ENCODE measurements around the gene LYRM2.

LYRM2 gene

GRCh38 chr6:89660981-89661380 lies 22.4 kb upstream of the LYRM2 start:
- H3K9me3 ChIP-seq (ENCODE audit: insufficient read depth, low read length), result no peaks in the 10 kb centered on the region
- H3K4me2 ChIP-seq (ENCODE audit: low read depth, low read length, poor library complexity, severe bottlenecking), result no peak overlapping the region
- no peaks in the 10 kb centered on the region for H3K79me2 ChIP-seq (ENCODE audit: insufficient read depth, low read length)
- no peak overlapping the region for H3K9ac ChIP-seq (ENCODE audit: low read length)
- no peaks in the 10 kb centered on the region for H3F3A ChIP-seq (ENCODE audit: insufficient read depth)
- TF ChIP-seq EZH2phosphoT487 (conservative IDR thresholded peaks at IDR 0.05; ENCODE audit: low read length), result no peak
- TF ChIP-seq, protein P1, sequence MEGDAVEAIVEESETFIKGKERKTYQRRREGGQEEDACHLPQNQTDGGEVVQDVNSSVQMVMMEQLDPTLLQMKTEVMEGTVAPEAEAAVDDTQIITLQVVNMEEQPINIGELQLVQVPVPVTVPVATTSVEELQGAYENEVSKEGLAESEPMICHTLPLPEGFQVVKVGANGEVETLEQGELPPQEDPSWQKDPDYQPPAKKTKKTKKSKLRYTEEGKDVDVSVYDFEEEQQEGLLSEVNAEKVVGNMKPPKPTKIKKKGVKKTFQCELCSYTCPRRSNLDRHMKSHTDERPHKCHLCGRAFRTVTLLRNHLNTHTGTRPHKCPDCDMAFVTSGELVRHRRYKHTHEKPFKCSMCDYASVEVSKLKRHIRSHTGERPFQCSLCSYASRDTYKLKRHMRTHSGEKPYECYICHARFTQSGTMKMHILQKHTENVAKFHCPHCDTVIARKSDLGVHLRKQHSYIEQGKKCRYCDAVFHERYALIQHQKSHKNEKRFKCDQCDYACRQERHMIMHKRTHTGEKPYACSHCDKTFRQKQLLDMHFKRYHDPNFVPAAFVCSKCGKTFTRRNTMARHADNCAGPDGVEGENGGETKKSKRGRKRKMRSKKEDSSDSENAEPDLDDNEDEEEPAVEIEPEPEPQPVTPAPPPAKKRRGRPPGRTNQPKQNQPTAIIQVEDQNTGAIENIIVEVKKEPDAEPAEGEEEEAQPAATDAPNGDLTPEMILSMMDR (IDR thresholded peaks at IDR 0.05; ENCODE audit: insufficient read depth, low read length, poor library complexity, severe bottlenecking), result no peak
- H3K4me3 ChIP-seq (ENCODE audit: insufficient read depth, low read length, poor library complexity, severe bottlenecking), result no peak overlapping the region
- no peaks in the 10 kb centered on the region for H3K27me3 ChIP-seq (ENCODE audit: low read length)
- H2AFZ ChIP-seq (ENCODE audit: low read depth, low read length, severe bottlenecking), result no peak overlapping the region
- no peaks in the 10 kb centered on the region for H3K9me2 ChIP-seq (replicated peaks; ENCODE audit: insufficient read depth, low read length)
- no peak overlapping the region for H3K27ac ChIP-seq (ENCODE audit: low read depth, low read length)
- no peaks in the 10 kb centered on the region for H4K20me1 ChIP-seq (ENCODE audit: low read depth, low read length)
- H3K36me3 ChIP-seq (ENCODE audit: low read length), result peaks cover 17% of the 10 kb centered on the region; the same call in 1 of the 2 replicates

DNA sequence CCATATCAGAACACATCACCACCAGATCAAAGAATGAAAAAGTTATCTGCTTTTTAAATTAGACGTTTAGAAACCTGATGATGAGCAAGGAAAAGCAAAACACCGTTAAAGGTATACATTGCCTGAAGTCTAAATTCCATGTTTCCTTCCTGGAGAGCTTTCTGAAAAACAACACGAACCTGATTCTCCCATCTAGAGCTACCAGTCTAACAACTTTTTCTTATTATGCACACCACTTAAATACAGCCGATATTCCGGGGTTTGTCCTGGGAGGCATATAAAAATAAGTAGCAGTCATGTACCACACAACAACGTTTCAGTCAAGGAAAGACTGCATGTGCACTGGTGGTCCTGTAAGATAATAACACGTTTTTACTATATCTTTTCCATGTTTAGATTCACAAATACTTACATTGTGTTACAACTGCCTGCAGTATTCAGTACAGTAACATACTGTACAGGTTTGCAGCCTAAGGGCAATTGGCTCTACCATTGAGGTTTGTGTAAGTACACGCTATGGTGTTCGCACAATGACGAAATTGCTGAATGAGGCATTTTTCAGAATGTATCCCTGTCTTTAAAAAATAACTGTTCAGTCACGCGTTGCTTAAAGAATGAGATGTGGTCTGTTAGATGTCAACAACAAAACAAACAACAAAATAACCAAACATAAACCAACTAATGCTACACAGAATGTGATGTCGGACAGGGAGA lies 19.1 kb upstream of the LYRM2 start:
- Histone ChIP-seq H3K9me2 (replicated peaks; ENCODE audit: insufficient read depth, low read length) (no peaks in the 10 kb centered on the region), H3K36me3 (ENCODE audit: low read length) (peaks cover 26% of the 10 kb centered on the region; the same call in 1 of the 2 replicates)

GRCh38 chr6:89655122-89655521 lies 16.6 kb upstream of the LYRM2 start:
- no peak for TF ChIP-seq EZH2phosphoT487 (conservative IDR thresholded peaks at IDR 0.05; ENCODE audit: low read length)
- TF ChIP-seq, protein P1 (IDR thresholded peaks at IDR 0.05; ENCODE audit: insufficient read depth, low read length, poor library complexity, severe bottlenecking), result no peak

More for the DNA sequence above, 19.1 kb upstream of the LYRM2 start:
- H3K9me3 ChIP-seq (ENCODE audit: insufficient read depth, low read length), result no peaks in the 10 kb centered on the region
- H4K20me1 ChIP-seq (ENCODE audit: low read depth, low read length), result no peaks in the 10 kb centered on the region
- H3K27ac ChIP-seq (ENCODE audit: low read depth, low read length), result no peak overlapping the region
- H3K79me2 ChIP-seq (ENCODE audit: insufficient read depth, low read length), result no peaks in the 10 kb centered on the region
- H3K4me2 ChIP-seq (ENCODE audit: low read depth, low read length, poor library complexity, severe bottlenecking), result no peak overlapping the region
- TF ChIP-seq EZH2phosphoT487 (conservative IDR thresholded peaks at IDR 0.05; ENCODE audit: low read length), result no peak
- TF ChIP-seq, protein P1 (IDR thresholded peaks at IDR 0.05; ENCODE audit: insufficient read depth, low read length, poor library complexity, severe bottlenecking), result no peak
- H3K4me3 ChIP-seq (ENCODE audit: insufficient read depth, low read length, poor library complexity, severe bottlenecking), result no peak overlapping the region
- no peak overlapping the region for H3K9ac ChIP-seq (ENCODE audit: low read length)
- H3K27me3 ChIP-seq (ENCODE audit: low read length), result no peaks in the 10 kb centered on the region
- H3F3A ChIP-seq (ENCODE audit: insufficient read depth), result no peaks in the 10 kb centered on the region
- no peak overlapping the region for H2AFZ ChIP-seq (ENCODE audit: low read depth, low read length, severe bottlenecking)

More at GRCh38 chr6:89655122-89655521, 16.6 kb upstream of the LYRM2 start:
- no peaks in the 10 kb centered on the region for H3K9me3 ChIP-seq (ENCODE audit: insufficient read depth, low read length)
- H4K20me1 ChIP-seq (ENCODE audit: low read depth, low read length), result no peaks in the 10 kb centered on the region
- H2AFZ ChIP-seq (ENCODE audit: low read depth, low read length, severe bottlenecking), result no peak overlapping the region
- H3K9me2 ChIP-seq (replicated peaks; ENCODE audit: insufficient read depth, low read length), result no peaks in the 10 kb centered on the region
- no peak overlapping the region for H3K4me3 ChIP-seq (ENCODE audit: insufficient read depth, low read length, poor library complexity, severe bottlenecking)
- H3K27ac ChIP-seq (ENCODE audit: low read depth, low read length), result no peak overlapping the region
- peaks cover 18% of the 10 kb centered on the region; the same call in 1 of the 2 replicates for H3K36me3 ChIP-seq (ENCODE audit: low read length)
- no peaks in the 10 kb centered on the region for H3F3A ChIP-seq (ENCODE audit: insufficient read depth)
- H3K27me3 ChIP-seq (ENCODE audit: low read length), result no peaks in the 10 kb centered on the region
- no peak overlapping the region for H3K4me2 ChIP-seq (ENCODE audit: low read depth, low read length, poor library complexity, severe bottlenecking)
- H3K79me2 ChIP-seq (ENCODE audit: insufficient read depth, low read length), result no peaks in the 10 kb centered on the region
- no peak overlapping the region for H3K9ac ChIP-seq (ENCODE audit: low read length)

Data from SU-DHL-6 (cell line).